H1 (cell line): ENCODE data around the gene SLC25A34.

ENCODE experiments used
- BACH1 ChIP-seq: IDR thresholded peaks from 2 replicates; pipeline ENCODE4 v1.6.1; 2012; ENCODE audit warnings: low read length, improper control_type of control experiment
- CTCF ChIP-seq, 3 experiments: IDR thresholded peaks; 1 replicate in 2 of 3; 2 replicates in 1 of 3; pipeline versions ENCODE4 v1.5.1 to v1.6.1; 2011; ENCODE audit warnings: low read length in 3 of 3, mild to moderate bottlenecking in 3 of 3, inconsistent platforms in 2 of 3, low read depth in 1 of 3, moderate library complexity in 1 of 3; ENCODE audit not compliant: insufficient read depth in 1 of 3; ENCODE audit errors: control extremely low read depth in 1 of 3
- NANOG ChIP-seq: IDR thresholded peaks from 2 replicates; pipeline ENCODE4 v1.6.1; 2011; ENCODE audit warnings: low read length, low read depth, mild to moderate bottlenecking, inconsistent platforms; ENCODE audit not compliant: insufficient read depth, poor library complexity, severe bottlenecking
- POLR2A ChIP-seq, 2 experiments: IDR thresholded peaks; 1 replicate in 1 of 2; 2 replicates in 1 of 2; pipeline ENCODE4 v1.6.1; 2011; ENCODE audit warnings: low read depth in 2 of 2, low read length in 2 of 2, mild to moderate bottlenecking in 2 of 2; ENCODE audit errors: control extremely low read depth in 1 of 2
- SP4 ChIP-seq: IDR thresholded peaks from 2 replicates; pipeline ENCODE4 v1.6.1; 2012; ENCODE audit warnings: low read length, inconsistent platforms

GRCh38 chr1:15701784-15702183 is 34.3 kb upstream of the SLC25A34 start:
- TF ChIP-seq NANOG (no peak), CTCF (IDR thresholded peaks at IDR 0.05; ENCODE audit: control extremely low read depth in 1 of 3, insufficient read depth in 1 of 3, low read depth in 1 of 3, low read length in 3 of 3) (no peak), BACH1 (no peak), SP4 (no peak), POLR2A (IDR thresholded peaks at IDR 0.05; ENCODE audit: control extremely low read depth in 1 of 2, low read depth in 2 of 2, low read length in 2 of 2) (no peak)
